GM13976 (cell line): ENCODE results near the gene APPL2.

ENCODE experiments used
- DNase-seq: peaks from one replicate; pipeline ENCODE4 v3.0.0; 2012; ENCODE audit warnings: low spot score
- in situ Hi-C: fragments of 300-500 bp; cut with MboI; formaldehyde crosslinking; loops from one replicate; pipeline ENCODE4 v1.12.0; 2022; ENCODE audit warnings: low sequenced_read_pairs, mixed read lengths, inconsistent platforms; ENCODE audit not compliant: unreplicated experiment
- TF ChIP-seq, protein P1 (sequence below): IDR thresholded peaks from 2 replicates; pipeline ENCODE4 v1.5.1; 2012; ENCODE audit warnings: borderline replicate concordance, mild to moderate bottlenecking; ENCODE audit not compliant: insufficient read depth; ENCODE audit errors: extremely low read depth, missing control alignments, control extremely low read depth

Gene APPL2

GRCh38 chr12:105235732-105236476, at the start of gene APPL2:
Gene APPL2 (minus strand): TSS chr12:105236174. CDS start chr12:105236012, 162 bp downstream.
- in situ Hi-C loops = no loop called here
- TF ChIP-seq, protein P1, sequence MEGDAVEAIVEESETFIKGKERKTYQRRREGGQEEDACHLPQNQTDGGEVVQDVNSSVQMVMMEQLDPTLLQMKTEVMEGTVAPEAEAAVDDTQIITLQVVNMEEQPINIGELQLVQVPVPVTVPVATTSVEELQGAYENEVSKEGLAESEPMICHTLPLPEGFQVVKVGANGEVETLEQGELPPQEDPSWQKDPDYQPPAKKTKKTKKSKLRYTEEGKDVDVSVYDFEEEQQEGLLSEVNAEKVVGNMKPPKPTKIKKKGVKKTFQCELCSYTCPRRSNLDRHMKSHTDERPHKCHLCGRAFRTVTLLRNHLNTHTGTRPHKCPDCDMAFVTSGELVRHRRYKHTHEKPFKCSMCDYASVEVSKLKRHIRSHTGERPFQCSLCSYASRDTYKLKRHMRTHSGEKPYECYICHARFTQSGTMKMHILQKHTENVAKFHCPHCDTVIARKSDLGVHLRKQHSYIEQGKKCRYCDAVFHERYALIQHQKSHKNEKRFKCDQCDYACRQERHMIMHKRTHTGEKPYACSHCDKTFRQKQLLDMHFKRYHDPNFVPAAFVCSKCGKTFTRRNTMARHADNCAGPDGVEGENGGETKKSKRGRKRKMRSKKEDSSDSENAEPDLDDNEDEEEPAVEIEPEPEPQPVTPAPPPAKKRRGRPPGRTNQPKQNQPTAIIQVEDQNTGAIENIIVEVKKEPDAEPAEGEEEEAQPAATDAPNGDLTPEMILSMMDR = no peak
- peak; percentile 95 for DNase-seq

DNA sequence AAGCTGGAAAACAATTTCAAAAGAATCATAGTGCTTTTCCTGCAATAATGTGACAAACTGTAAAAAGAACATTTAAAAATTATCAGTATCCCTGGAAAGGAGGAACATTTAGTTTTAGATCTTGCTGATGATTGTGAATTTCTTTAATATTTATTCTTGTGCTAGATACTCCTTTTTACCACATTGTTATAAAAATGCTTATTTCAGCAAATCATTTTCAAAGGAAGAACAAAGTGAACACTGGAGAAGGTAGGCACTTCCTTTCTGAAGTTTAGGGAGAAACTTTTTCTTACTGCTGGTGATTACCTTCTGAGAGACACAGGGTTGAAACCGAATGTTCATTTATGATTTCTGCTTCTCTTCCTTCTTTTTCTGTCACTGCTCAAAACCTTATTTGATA, 49.4 kb upstream of the APPL2 start:
- in situ Hi-C loops = loop anchor here (10.0 kb wide), 1 partner anchor 99 kb away; no protein-coding TSS in a partner anchor
- DNase-seq = no peak
- TF ChIP-seq, protein P1 = no peak

DNA sequence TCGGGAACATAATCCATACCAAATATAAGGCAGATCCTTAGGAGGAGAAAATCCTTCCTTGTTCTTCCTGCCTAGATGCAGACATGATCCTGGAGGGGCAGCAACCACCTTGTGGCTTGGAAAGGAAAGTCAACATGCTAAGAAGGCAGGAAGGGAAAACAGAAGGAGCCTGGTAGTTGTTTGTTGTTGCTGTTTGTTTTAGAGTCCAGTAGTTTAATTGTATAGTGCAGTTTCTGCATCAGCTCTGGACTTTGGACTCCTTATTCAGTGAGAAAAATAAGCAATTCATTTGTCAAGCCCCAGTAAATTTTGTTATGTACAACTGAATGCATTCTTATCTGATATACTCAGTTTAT, 45.7 kb upstream of the APPL2 start:
- in situ Hi-C loops = loop anchor here (10.0 kb wide), 1 partner anchor 103 kb away; no protein-coding TSS in a partner anchor
- TF ChIP-seq, protein P1 = no peak
- DNase-seq = no peak

DNA sequence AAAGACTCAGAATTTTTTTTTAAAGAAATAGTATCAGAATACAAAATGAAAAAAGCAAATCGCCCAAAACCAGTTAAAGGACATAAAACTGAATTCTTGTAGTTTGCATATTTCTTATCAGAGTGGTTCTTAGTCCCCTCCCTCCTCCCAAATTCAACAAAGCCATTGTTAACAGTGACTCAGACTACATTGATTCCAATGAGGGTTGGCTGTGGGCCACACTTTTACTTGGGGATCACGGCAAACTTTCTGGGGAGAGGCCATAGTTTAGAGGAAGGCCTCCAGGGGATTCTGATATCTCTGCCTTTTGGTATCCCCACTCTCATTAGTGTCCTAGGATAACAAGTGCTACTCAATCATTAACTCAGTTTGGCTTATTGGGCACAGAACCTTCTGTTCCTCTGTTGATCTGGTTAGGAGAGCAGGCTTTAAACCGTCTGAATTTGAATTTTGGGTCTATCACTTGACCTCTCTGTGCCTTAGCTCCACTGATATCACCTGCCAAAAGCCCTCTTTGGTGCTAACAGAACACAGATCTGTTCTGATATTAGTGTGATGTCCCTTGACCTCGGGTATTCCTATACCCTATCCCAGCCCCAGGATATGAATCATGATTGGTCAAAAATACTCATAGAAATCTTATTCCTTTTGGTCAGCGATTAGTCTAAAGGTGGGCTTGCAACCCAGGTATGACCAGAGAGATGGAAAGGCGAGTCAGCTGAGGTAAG, 45.2 kb upstream of the APPL2 start:
- TF ChIP-seq, protein P1 = no peak
- in situ Hi-C loops = loop anchor here (10.0 kb wide), 1 partner anchor 104 kb away; no protein-coding TSS in a partner anchor
- no peak for DNase-seq

GRCh38 chr12:105279460-105280056, 43.6 kb upstream of the APPL2 start:
- in situ Hi-C loops = loop anchor here (10.0 kb wide), 1 partner anchor 105 kb away; no protein-coding TSS in a partner anchor
- TF ChIP-seq, protein P1 = peak; percentile 67
- DNase-seq = peak; percentile 35

DNA sequence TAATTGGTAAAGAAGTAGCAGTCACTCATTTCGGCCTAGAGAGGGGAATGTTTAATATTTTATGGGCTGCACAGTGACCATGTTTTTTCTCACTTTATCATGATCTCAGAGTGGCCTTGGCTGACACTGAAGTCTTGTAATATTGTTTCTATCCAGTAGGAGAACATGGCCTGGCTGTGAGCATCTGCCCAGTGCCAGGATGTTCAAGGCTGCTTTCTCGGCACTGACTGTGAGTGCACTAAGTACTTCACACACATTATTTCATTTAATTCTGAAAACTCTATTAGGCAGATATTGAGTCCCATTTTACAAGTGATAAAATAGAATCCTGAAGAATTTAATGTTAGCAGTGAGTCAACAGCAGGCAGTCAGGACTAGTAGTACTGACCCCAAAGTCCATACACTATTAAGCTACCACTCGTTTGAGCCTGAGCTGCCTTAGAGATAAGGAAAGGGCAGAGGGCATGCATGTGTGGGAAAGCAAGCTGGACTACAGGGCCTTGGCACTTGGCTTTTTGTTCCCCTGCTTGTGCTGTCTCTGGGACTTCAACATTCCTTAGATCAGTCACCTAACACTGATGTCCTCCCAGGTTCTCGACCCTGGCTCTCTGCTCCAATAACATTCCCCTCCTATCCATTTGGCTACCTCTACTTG, 42.2 kb upstream of the APPL2 start:
- DNase-seq = no peak
- in situ Hi-C loops = no loop called here
- TF ChIP-seq, protein P1 = no peak
